ENCODE results near the gene SMIM38. TPM values are rescaled to one million over a fixed set of nuclear protein-coding genes. Genes with fewer than 3 reads are reported as not detected.

Gene SMIM38
- polyA plus RNA-seq, 1 donor = 0.30 TPM

- Histone ChIP-seq H3K4me3 (ENCODE audit: low read length) (no peak overlapping the region), H3K27me3 (ENCODE audit: control insufficient read depth, insufficient read depth, low read length) (no peaks in the 10 kb centered on the region), H3K27ac (ENCODE audit: low read length) (no peak overlapping the region), H3K9me3 (ENCODE audit: control insufficient read depth, low read depth, low read length) (peaks cover 13% of the 10 kb centered on the region), H3K4me1 (ENCODE audit: control insufficient read depth, insufficient read depth, low read length) (peaks cover 17% of the 10 kb centered on the region), H3K36me3 (ENCODE audit: control insufficient read depth, insufficient read depth, low read length) (no peaks in the 10 kb centered on the region)
- DNase-seq = no peak
- 87% methylated on average over 12 of the region's 16 CpGs for WGBS (ENCODE audit: insufficient coverage, low lambda C conversion rate)
Measured at GRCh38 chr11:69203381-69203780, 47.6 kb downstream of the SMIM38 start.

- Histone ChIP-seq H3K4me1 (ENCODE audit: control insufficient read depth, insufficient read depth, low read length) (peaks cover 17% of the 10 kb centered on the region), H3K27ac (ENCODE audit: low read length) (no peak overlapping the region), H3K9me3 (ENCODE audit: control insufficient read depth, low read depth, low read length) (peaks cover 18% of the 10 kb centered on the region), H3K36me3 (ENCODE audit: control insufficient read depth, insufficient read depth, low read length) (no peaks in the 10 kb centered on the region), H3K27me3 (ENCODE audit: control insufficient read depth, insufficient read depth, low read length) (no peaks in the 10 kb centered on the region), H3K4me3 (ENCODE audit: low read length) (no peak overlapping the region)
- DNase-seq = no peak
- 40% methylated on average over 1 of the region's 8 CpGs for WGBS (ENCODE audit: insufficient coverage, low lambda C conversion rate)
Measured at GRCh38 chr11:69203901-69204245, 48.1 kb downstream of the SMIM38 start.

GRCh38 chr11:69204246-69204940, 48.7 kb downstream of the SMIM38 start:
- no CpG with 5 or more reads among the region's 19 CpGs for WGBS (ENCODE audit: insufficient coverage, low lambda C conversion rate)
- H3K27ac ChIP-seq (ENCODE audit: low read length) = peak overlapping the region; percentile 8
- DNase-seq = peak; percentile 89 to 95

GRCh38 chr11:69204941-69205742, 49.4 kb downstream of the SMIM38 start:
- peak overlapping the region; percentile 8 for H3K27ac ChIP-seq (ENCODE audit: low read length)

More at GRCh38 chr11:69204246-69204940, 48.7 kb downstream of the SMIM38 start:
- H3K4me3 ChIP-seq (ENCODE audit: low read length) = no peak overlapping the region
- no peaks in the 10 kb centered on the region for H3K36me3 ChIP-seq (ENCODE audit: control insufficient read depth, insufficient read depth, low read length)
- H3K9me3 ChIP-seq (ENCODE audit: control insufficient read depth, low read depth, low read length) = peaks cover 18% of the 10 kb centered on the region
- H3K4me1 ChIP-seq (ENCODE audit: control insufficient read depth, insufficient read depth, low read length) = peaks cover 17% of the 10 kb centered on the region
- H3K27me3 ChIP-seq (ENCODE audit: control insufficient read depth, insufficient read depth, low read length) = no peaks in the 10 kb centered on the region

More at GRCh38 chr11:69204941-69205742, 49.4 kb downstream of the SMIM38 start:
- H3K4me3 ChIP-seq (ENCODE audit: low read length) = no peak overlapping the region
- H3K36me3 ChIP-seq (ENCODE audit: control insufficient read depth, insufficient read depth, low read length) = no peaks in the 10 kb centered on the region
- no peaks in the 10 kb centered on the region for H3K27me3 ChIP-seq (ENCODE audit: control insufficient read depth, insufficient read depth, low read length)
- peaks cover 17% of the 10 kb centered on the region for H3K4me1 ChIP-seq (ENCODE audit: control insufficient read depth, insufficient read depth, low read length)
- DNase-seq = no peak
- H3K9me3 ChIP-seq (ENCODE audit: control insufficient read depth, low read depth, low read length) = peaks cover 18% of the 10 kb centered on the region
- no CpG with 5 or more reads among the region's 30 CpGs for WGBS (ENCODE audit: insufficient coverage, low lambda C conversion rate)

Other genes with a start within 250 kb of the SMIM38 start
- gene MRGPRD, start 174.9 kb upstream of the SMIM38 start, polyA plus RNA-seq = 0.16 TPM
- 17.6 TPM for gene MRGPRF, start 142.7 kb upstream of the SMIM38 start, polyA plus RNA-seq
- gene TPCN2, start 107.0 kb upstream of the SMIM38 start, polyA plus RNA-seq = 31.0 TPM
- gene MYEOV, start 138.2 kb downstream of the SMIM38 start, polyA plus RNA-seq = 0.03 TPM

All from large intestine (tissue), 3 donors.